CD4-positive, alpha-beta memory T cell (primary cell): ENCODE data around the gene NSRP1. TPM values are rescaled to one million over a fixed set of nuclear protein-coding genes. Genes with fewer than 3 reads are reported as not detected.

Experiments used
- CTCF ChIA-PET: fragments of 350-600 bp; sonication (Branson Sonifier 250); formaldehyde crosslinking; loops from one replicate; lab custom pipeline; 2021; ENCODE audit warnings: inconsistent platforms; ENCODE audit not compliant: partially characterized antibody; lab: Charles Lee
- POLR2A ChIA-PET: fragments of 350-600 bp; sonication (Branson Sonifier 250); formaldehyde crosslinking; loops from one replicate; lab custom pipeline; 2021; ENCODE audit not compliant: partially characterized antibody; lab: Charles Lee
- DNase-seq, 5 donors: peaks; one replicate each; pipeline versions ENCODE4 v3.0.0 to v3.0.0-alpha.2; 2020 to 2022; ENCODE audit warnings: mixed read lengths in 1 of 5
- H3K27ac ChIP-seq: one replicate; pipeline ENCODE4 v1.7.0; 2013; ENCODE audit warnings: low read depth, low read length
- H3K27me3 ChIP-seq: 2 replicates; pipeline ENCODE4 v1.7.0; 2013; ENCODE audit warnings: mild to moderate bottlenecking, low read length, moderate library complexity; ENCODE audit not compliant: insufficient read depth
- H3K36me3 ChIP-seq: 2 replicates; pipeline ENCODE4 v1.7.0; 2013; ENCODE audit warnings: mild to moderate bottlenecking, low read length, moderate library complexity; ENCODE audit not compliant: insufficient read depth
- H3K4me1 ChIP-seq: 2 replicates; pipeline ENCODE4 v1.7.0; 2013; ENCODE audit warnings: mild to moderate bottlenecking, low read length, moderate library complexity; ENCODE audit not compliant: insufficient read depth
- H3K4me3 ChIP-seq, 2 donors: one replicate each; pipeline ENCODE4 v1.7.0; 2013; ENCODE audit warnings: low read length in 2 of 2, mild to moderate bottlenecking in 1 of 2
- H3K9me3 ChIP-seq, 2 donors: one replicate each; pipeline ENCODE4 v1.7.0; 2013; ENCODE audit warnings: low read length in 2 of 2, control low read depth in 1 of 2; ENCODE audit not compliant: control insufficient read depth in 1 of 2
- H3K27ac Mint-ChIP-seq, 7 donors: one replicate each; pipeline ENCODE4 v1.8.0; 2020 to 2021; ENCODE audit warnings: mixed read lengths in 7 of 7, mild to moderate bottlenecking in 6 of 7, inconsistent platforms in 3 of 7, moderate library complexity in 3 of 7
- H3K27me3 Mint-ChIP-seq, 2 donors: one replicate each; pipeline ENCODE4 v1.8.0; 2020 to 2021; ENCODE audit warnings: mixed read lengths in 2 of 2
- H3K36me3 Mint-ChIP-seq, 2 donors: one replicate each; pipeline ENCODE4 v1.8.0; 2020 to 2021; ENCODE audit warnings: mixed read lengths in 2 of 2, inconsistent platforms in 1 of 2, mild to moderate bottlenecking in 1 of 2
- H3K4me1 Mint-ChIP-seq, 4 donors: one replicate each; pipeline ENCODE4 v1.8.0; 2020 to 2021; ENCODE audit warnings: mixed read lengths in 4 of 4, mild to moderate bottlenecking in 1 of 4
- H3K4me3 Mint-ChIP-seq, 8 donors: one replicate each; pipeline ENCODE4 v1.8.0; 2020 to 2021; ENCODE audit warnings: mixed read lengths in 8 of 8, mild to moderate bottlenecking in 7 of 8, moderate library complexity in 6 of 8, inconsistent platforms in 3 of 8
- H3K9me3 Mint-ChIP-seq, 8 donors: one replicate each; pipeline ENCODE4 v1.8.0; 2020 to 2021; ENCODE audit warnings: mixed read lengths in 8 of 8, mild to moderate bottlenecking in 5 of 8, inconsistent platforms in 3 of 8, moderate library complexity in 1 of 8
- intact Hi-C: fragments of 100-400 bp; cut with micrococcal nuclease; formaldehyde crosslinking; loops from one replicate; pipeline ENCODE4 v1.15.1; 2023
- polyA plus RNA-seq, 2 donors: library from polyadenylated mRNA; unstranded; fragments of 300-500 nt; fragmentation: Illumina TruSeq; gene quantifications; one replicate each; pipeline ENCODE4 v1.2.3, GENCODE V29; 2021
- total RNA-seq, 2 experiments: library from RNA; stranded (reverse); gene quantifications; one replicate each; pipeline ENCODE4 v1.2.3, GENCODE V29; 2021

Gene NSRP1
- total and polyA plus RNA-seq, 4 experiments from 2014 or later, result 12.1 to 39.9 (median 31.8) TPM

- Mint-ChIP-seq H3K4me1 (no peaks in the 10 kb centered on the region), H3K4me3 (no peak overlapping the region), H3K36me3 (no peaks in the 10 kb centered on the region), H3K27ac (no peak overlapping the region), H3K9me3 (no peaks in the 10 kb centered on the region), H3K27me3 (peaks cover 0 to 4% of the 10 kb centered on the region in 2 donors)
- POLR2A ChIA-PET, result no interaction called here
- no peak overlapping the region for H3K27ac ChIP-seq
- H3K4me1 ChIP-seq, result no peaks in the 10 kb centered on the region
- CTCF ChIA-PET, result no interaction called here
- H3K27me3 ChIP-seq, result no peaks in the 10 kb centered on the region
- H3K4me3 ChIP-seq, result no peak overlapping the region
- no peaks in the 10 kb centered on the region for H3K36me3 ChIP-seq
- intact Hi-C loops, result no loop called here
- no peak for DNase-seq
- no peaks in the 10 kb centered on the region for H3K9me3 ChIP-seq
Measured at GRCh38 chr17:30222251-30222650, 105.6 kb downstream of the NSRP1 start.

- Mint-ChIP-seq H3K27me3 (peaks cover 0 to 4% of the 10 kb centered on the region in 2 donors), H3K4me1 (no peaks in the 10 kb centered on the region), H3K4me3 (no peak overlapping the region), H3K36me3 (no peaks in the 10 kb centered on the region), H3K27ac (no peak overlapping the region), H3K9me3 (no peaks in the 10 kb centered on the region)
- Histone ChIP-seq H3K9me3 (no peaks in the 10 kb centered on the region), H3K27ac (no peak overlapping the region), H3K36me3 (no peaks in the 10 kb centered on the region), H3K4me1 (no peaks in the 10 kb centered on the region), H3K27me3 (no peaks in the 10 kb centered on the region), H3K4me3 (no peak overlapping the region)
- POLR2A ChIA-PET, result no interaction called here
- intact Hi-C loops, result no loop called here
- CTCF ChIA-PET, result no interaction called here
- DNase-seq, result no peak
Measured at GRCh38 chr17:30222721-30223175, 106.1 kb downstream of the NSRP1 start.

- no peaks in the 10 kb centered on the region for H3K4me1 Mint-ChIP-seq
- intact Hi-C loops, result no loop called here
- peaks cover 5 to 9% of the 10 kb centered on the region in 2 donors for H3K27me3 Mint-ChIP-seq
- Histone ChIP-seq H3K27ac (no peak overlapping the region), H3K36me3 (no peaks in the 10 kb centered on the region), H3K9me3 (no peaks in the 10 kb centered on the region), H3K27me3 (peaks cover 3% of the 10 kb centered on the region), H3K4me3 (no peak overlapping the region), H3K4me1 (no peaks in the 10 kb centered on the region)
- DNase-seq, result no peak
- H3K36me3 Mint-ChIP-seq, result no peaks in the 10 kb centered on the region
- CTCF ChIA-PET, result interaction anchor here (1.0 kb wide), 1 partner anchor 120 kb away, joined by 3 read pairs; no protein-coding TSS in a partner anchor
- no peak overlapping the region for H3K4me3 Mint-ChIP-seq
- H3K9me3 Mint-ChIP-seq, result no peaks in the 10 kb centered on the region
- POLR2A ChIA-PET, result no interaction called here
- H3K27ac Mint-ChIP-seq, result no peak overlapping the region
Measured at GRCh38 chr17:30224419-30224960, 107.9 kb downstream of the NSRP1 start.

- no peak overlapping the region for H3K27ac Mint-ChIP-seq
- H3K9me3 Mint-ChIP-seq, result no peaks in the 10 kb centered on the region
- no peaks in the 10 kb centered on the region for H3K9me3 ChIP-seq
- no peaks in the 10 kb centered on the region for H3K36me3 ChIP-seq
- H3K27me3 Mint-ChIP-seq, result peaks cover 5 to 9% of the 10 kb centered on the region in 2 donors
- no peaks in the 10 kb centered on the region for H3K36me3 Mint-ChIP-seq
- peaks cover 3% of the 10 kb centered on the region for H3K27me3 ChIP-seq
- H3K4me1 Mint-ChIP-seq, result no peaks in the 10 kb centered on the region
- DNase-seq, result no peak
- intact Hi-C loops, result no loop called here
- no peak overlapping the region for H3K4me3 ChIP-seq
- CTCF ChIA-PET, result interaction anchor here (1.0 kb wide), 1 partner anchor 121 kb away, joined by 3 read pairs; no protein-coding TSS in a partner anchor
- no peaks in the 10 kb centered on the region for H3K4me1 ChIP-seq
- no peak overlapping the region for H3K4me3 Mint-ChIP-seq
- POLR2A ChIA-PET, result no interaction called here
- H3K27ac ChIP-seq, result no peak overlapping the region
Measured at GRCh38 chr17:30225112-30225511, 108.5 kb downstream of the NSRP1 start.

- Histone ChIP-seq H3K4me3 (no peak overlapping the region), H3K36me3 (no peaks in the 10 kb centered on the region), H3K9me3 (no peaks in the 10 kb centered on the region), H3K27ac (no peak overlapping the region), H3K4me1 (no peaks in the 10 kb centered on the region), H3K27me3 (peaks cover 3% of the 10 kb centered on the region)
- no peak overlapping the region for H3K4me3 Mint-ChIP-seq
- no peaks in the 10 kb centered on the region for H3K4me1 Mint-ChIP-seq
- peaks cover 5 to 19% of the 10 kb centered on the region in 2 donors for H3K27me3 Mint-ChIP-seq
- no peak for DNase-seq
- no peak overlapping the region for H3K27ac Mint-ChIP-seq
- ChIA-PET CTCF (no interaction called here), POLR2A (no interaction called here)
- H3K9me3 Mint-ChIP-seq, result no peaks in the 10 kb centered on the region
- no peaks in the 10 kb centered on the region for H3K36me3 Mint-ChIP-seq
- intact Hi-C loops, result no loop called here
Measured at GRCh38 chr17:30225919-30226553, 109.4 kb downstream of the NSRP1 start.

GRCh38 chr17:30226878-30227277 is 110.3 kb downstream of the NSRP1 start:
- no peak for DNase-seq
- Histone ChIP-seq H3K9me3 (no peaks in the 10 kb centered on the region), H3K4me3 (no peak overlapping the region), H3K27me3 (peaks cover 6% of the 10 kb centered on the region), H3K4me1 (no peaks in the 10 kb centered on the region), H3K36me3 (no peaks in the 10 kb centered on the region), H3K27ac (no peak overlapping the region)
- no peaks in the 10 kb centered on the region for H3K36me3 Mint-ChIP-seq
- no peaks in the 10 kb centered on the region for H3K4me1 Mint-ChIP-seq
- intact Hi-C loops, result no loop called here
- H3K4me3 Mint-ChIP-seq, result no peak overlapping the region
- peaks cover 7 to 18% of the 10 kb centered on the region in 2 donors for H3K27me3 Mint-ChIP-seq
- H3K27ac Mint-ChIP-seq, result no peak overlapping the region
- no peaks in the 10 kb centered on the region for H3K9me3 Mint-ChIP-seq
- ChIA-PET POLR2A (no interaction called here), CTCF (no interaction called here)

GRCh38 chr17:30228011-30228410 is 111.4 kb downstream of the NSRP1 start:
- no peak overlapping the region for H3K4me3 Mint-ChIP-seq
- ChIA-PET CTCF (no interaction called here), POLR2A (no interaction called here)
- H3K36me3 ChIP-seq, result no peaks in the 10 kb centered on the region
- no peak overlapping the region for H3K27ac ChIP-seq
- no peaks in the 10 kb centered on the region for H3K4me1 Mint-ChIP-seq
- no peaks in the 10 kb centered on the region for H3K9me3 ChIP-seq
- no peaks in the 10 kb centered on the region for H3K4me1 ChIP-seq
- no peak for DNase-seq
- intact Hi-C loops, result no loop called here
- H3K27ac Mint-ChIP-seq, result no peak overlapping the region
- H3K36me3 Mint-ChIP-seq, result no peaks in the 10 kb centered on the region
- H3K9me3 Mint-ChIP-seq, result no peaks in the 10 kb centered on the region
- peaks cover 14 to 27% of the 10 kb centered on the region in 2 donors for H3K27me3 Mint-ChIP-seq
- H3K4me3 ChIP-seq, result no peak overlapping the region
- H3K27me3 ChIP-seq, result peaks cover 7% of the 10 kb centered on the region
